Liver (tissue), 9 donors: ENCODE results near the gene RNF157. TPM values are rescaled to one million over a fixed set of nuclear protein-coding genes. Genes with fewer than 3 reads are reported as not detected.
A peak's percentile ranks its signal among the peaks of the same experiment; 100 is the strongest.

Experiments
- DNase-seq: peaks from one replicate; pipeline ENCODE4 v3.0.0-alpha.2; 2017; ENCODE audit warnings: low spot score
- H3K27ac ChIP-seq, 2 donors: one replicate each; pipeline ENCODE4 v1.7.0; 2013; ENCODE audit warnings: inconsistent platforms in 2 of 2, low read length in 2 of 2, control low read depth in 1 of 2, low read depth in 1 of 2, mild to moderate bottlenecking in 1 of 2
- H3K27me3 ChIP-seq, 4 donors: one replicate each; pipeline versions ENCODE4 v1.6.1 to v1.7.0; 2013; ENCODE audit warnings: low read length in 3 of 4, inconsistent platforms in 1 of 4, mild to moderate bottlenecking in 1 of 4, moderate library complexity in 1 of 4; ENCODE audit not compliant: control insufficient read depth in 4 of 4, insufficient read depth in 4 of 4
- H3K36me3 ChIP-seq, 4 donors: one replicate each; pipeline versions ENCODE4 v1.6.1 to v1.7.0; 2013; ENCODE audit warnings: low read length in 3 of 4, mild to moderate bottlenecking in 3 of 4, low read depth in 1 of 4, moderate library complexity in 1 of 4; ENCODE audit not compliant: control insufficient read depth in 4 of 4, insufficient read depth in 3 of 4
- H3K4me1 ChIP-seq, 4 donors: one replicate each; pipeline versions ENCODE4 v1.6.1 to v1.7.0; 2013; ENCODE audit warnings: low read length in 3 of 4, mild to moderate bottlenecking in 3 of 4, moderate library complexity in 1 of 4; ENCODE audit not compliant: control insufficient read depth in 4 of 4, insufficient read depth in 4 of 4
- H3K4me3 ChIP-seq, 3 donors: one replicate each; pipeline versions ENCODE4 v1.6.1 to v1.7.0; 2013; ENCODE audit warnings: low read length in 3 of 3, control low read depth in 1 of 3, low read depth in 1 of 3, mild to moderate bottlenecking in 1 of 3
- H3K9ac ChIP-seq, 2 donors: one replicate each; pipeline ENCODE4 v1.7.0; 2013; ENCODE audit warnings: low read length in 2 of 2, mild to moderate bottlenecking in 2 of 2, moderate library complexity in 2 of 2, control low read depth in 1 of 2, low read depth in 1 of 2
- H3K9me3 ChIP-seq, 4 donors: one replicate each; pipeline versions ENCODE4 v1.6.1 to v1.7.0; 2013; ENCODE audit warnings: low read length in 3 of 4; ENCODE audit not compliant: control insufficient read depth in 4 of 4
- ATF3 ChIP-seq: IDR thresholded peaks from 2 replicates; pipeline ENCODE4 v1.6.1; 2016; ENCODE audit warnings: antibody characterized with exemption
- CTCF ChIP-seq: fragments of 150-350 bp; IDR thresholded peaks from 2 replicates; pipeline ENCODE4 v1.5.1; 2017; ENCODE audit warnings: improper control_type of control experiment, low read depth, low read length; ENCODE audit not compliant: missing input control
- EGR1 ChIP-seq, 2 donors: IDR thresholded peaks; 2 replicates each; pipeline ENCODE4 v1.6.1; 2016 to 2018; ENCODE audit warnings: antibody characterized with exemption in 2 of 2, low read depth in 2 of 2
- FOXA1 ChIP-seq: IDR thresholded peaks from 2 replicates; pipeline ENCODE4 v1.6.1; 2016; ENCODE audit warnings: antibody characterized with exemption
- FOXA2 ChIP-seq: IDR thresholded peaks from 2 replicates; pipeline ENCODE4 v1.6.1; 2016; ENCODE audit warnings: antibody characterized with exemption
- GABPA ChIP-seq, 2 donors: IDR thresholded peaks in 1 of 2; conservative IDR thresholded peaks in 1 of 2; 2 replicates each; pipeline ENCODE4 v1.6.1; 2016; ENCODE audit warnings: antibody characterized with exemption in 2 of 2, mild to moderate bottlenecking in 1 of 2, moderate library complexity in 1 of 2
- HNF4A ChIP-seq, 2 donors: conservative IDR thresholded peaks; 2 replicates each; pipeline ENCODE4 v1.6.1; 2016; ENCODE audit warnings: antibody characterized with exemption in 2 of 2, mild to moderate bottlenecking in 2 of 2
- HNF4G ChIP-seq: IDR thresholded peaks from 2 replicates; pipeline ENCODE4 v1.6.1; 2016; ENCODE audit warnings: antibody characterized with exemption
- JUND ChIP-seq, 2 donors: IDR thresholded peaks; 2 replicates each; pipeline ENCODE4 v1.6.1; 2016; ENCODE audit warnings: antibody characterized with exemption in 2 of 2
- MAX ChIP-seq: IDR thresholded peaks from 2 replicates; pipeline ENCODE4 v1.6.1; 2016; ENCODE audit warnings: antibody characterized with exemption
- NR2F2 ChIP-seq: IDR thresholded peaks from 2 replicates; pipeline ENCODE4 v1.6.1; 2016; ENCODE audit warnings: antibody characterized with exemption
- RAD21 ChIP-seq, 2 donors: IDR thresholded peaks; 2 replicates each; pipeline ENCODE4 v1.6.1; 2016; ENCODE audit warnings: antibody characterized with exemption in 2 of 2, mild to moderate bottlenecking in 2 of 2
- RXRA ChIP-seq, 2 donors: IDR thresholded peaks; 2 replicates each; pipeline ENCODE4 v1.6.1; 2017 to 2018; ENCODE audit warnings: antibody characterized with exemption in 2 of 2, mild to moderate bottlenecking in 1 of 2
- SP1 ChIP-seq: IDR thresholded peaks from 2 replicates; pipeline ENCODE4 v1.6.1; 2018; ENCODE audit warnings: antibody characterized with exemption, mild to moderate bottlenecking
- TAF1 ChIP-seq: conservative IDR thresholded peaks from 2 replicates; pipeline ENCODE4 v1.6.1; 2016; ENCODE audit warnings: antibody characterized with exemption, mild to moderate bottlenecking
- YY1 ChIP-seq: IDR thresholded peaks from 2 replicates; pipeline ENCODE4 v1.6.1; 2016; ENCODE audit warnings: antibody characterized with exemption, mild to moderate bottlenecking
- ZBTB33 ChIP-seq: IDR thresholded peaks from 2 replicates; pipeline ENCODE4 v1.6.1; 2016; ENCODE audit warnings: antibody characterized with exemption
- WGBS: extraction: QIAGEN DNeasy Blood & Tissue Kit; methylation state at CpG from one replicate; pipeline ENCODE4 v1.1.7; 2013; 5-methylcytosine and 5-hydroxymethylcytosine counted together
- polyA plus RNA-seq, 2 donors: library from polyadenylated mRNA; stranded (reverse) in 1 of 2; unstranded in 1 of 2; fragments of 200-250 nt in 1 of 2; fragments of >200 nt in 1 of 2; fragmentation: Nextera tagmentation in 1 of 2; extraction: Ambion mirVana in 1 of 2; gene quantifications; one replicate each; pipeline versions ENCODE4 v1.2.1 to v1.2.3, GENCODE V29; 2013 to 2015
- total RNA-seq, 2 donors: library from RNA; depleted of rRNA; stranded (reverse); fragments of >200 nt; gene quantifications; one replicate each; pipeline ENCODE4 v1.2.3, GENCODE V29; 2014
- donor health status: healthy.
- donor health status: healthy.
- donor health status: healthy.
- donor health status: healthy.
- donor health status: healthy.

RNF157 gene
- total and polyA plus RNA-seq, 4 donors = 0.42 to 2.9 (median 0.66) TPM

GRCh38 chr17:76138234-76138895, 101.9 kb downstream of the RNF157 start:
- Histone ChIP-seq H3K27ac (no peak overlapping the region), H3K9ac (no peak overlapping the region), H3K36me3 (no peaks in the 10 kb centered on the region), H3K4me3 (no peak overlapping the region), H3K9me3 (no peaks in the 10 kb centered on the region), H3K4me1 (peaks cover 2 to 18% (median 9%) of the 10 kb centered on the region in 4 donors), H3K27me3 (peaks cover 0 to 3% (median 1%) of the 10 kb centered on the region in 4 donors)
- TF ChIP-seq JUND (IDR thresholded peaks at IDR 0.05) (no peak), ATF3 (no peak), HNF4G (no peak), HNF4A (conservative IDR thresholded peaks at IDR 0.05) (no peak), ZBTB33 (no peak), NR2F2 (no peak), RXRA (IDR thresholded peaks at IDR 0.05) (no peak), FOXA2 (no peak), RAD21 (IDR thresholded peaks at IDR 0.05) (no peak), EGR1 (IDR thresholded peaks at IDR 0.05; ENCODE audit: low read depth in 2 of 2) (no peak)
- 34% methylated on average over 23 of the region's 23 CpGs for WGBS
- DNase-seq = peak; percentile 69

- peak; percentile 31 for DNase-seq
- TF ChIP-seq MAX = no peak
- no peak for TF ChIP-seq GABPA (IDR thresholded peaks at IDR 0.05 in 1 of 2, conservative IDR thresholded peaks at IDR 0.05 in 1 of 2)
- TF ChIP-seq FOXA2 = no peak
- no peak for TF ChIP-seq YY1
- no peak for TF ChIP-seq TAF1
- no peak for TF ChIP-seq HNF4A (conservative IDR thresholded peaks at IDR 0.05)
- no peak for TF ChIP-seq NR2F2
- no peak for TF ChIP-seq HNF4G
- Histone ChIP-seq H3K36me3 (no peaks in the 10 kb centered on the region), H3K9ac (no peak overlapping the region), H3K4me1 (peaks cover 2 to 18% (median 9%) of the 10 kb centered on the region in 4 donors), H3K27ac (no peak overlapping the region), H3K9me3 (no peaks in the 10 kb centered on the region), H3K4me3 (no peak overlapping the region), H3K27me3 (peaks cover 0 to 3% (median 1%) of the 10 kb centered on the region in 4 donors)
- WGBS = 72% methylated on average over 54 of the region's 54 CpGs
Observed at GRCh38 chr17:76137351-76138233, 102.7 kb downstream of the RNF157 start.

GRCh38 chr17:76137001-76137350, 103.3 kb downstream of the RNF157 start:
- Histone ChIP-seq H3K27ac (no peak overlapping the region), H3K27me3 (peaks cover 0 to 3% (median 1%) of the 10 kb centered on the region in 4 donors), H3K36me3 (no peaks in the 10 kb centered on the region), H3K9ac (no peak overlapping the region), H3K4me3 (no peak overlapping the region), H3K9me3 (no peaks in the 10 kb centered on the region), H3K4me1 (peaks cover 2 to 18% (median 9%) of the 10 kb centered on the region in 4 donors)
- 75% methylated on average over 7 of the region's 7 CpGs for WGBS
- TF ChIP-seq CTCF (no peak), GABPA (IDR thresholded peaks at IDR 0.05 in 1 of 2, conservative IDR thresholded peaks at IDR 0.05 in 1 of 2) (no peak), JUND (IDR thresholded peaks at IDR 0.05) (no peak), SP1 (no peak), RXRA (IDR thresholded peaks at IDR 0.05) (no peak), ATF3 (no peak), MAX (no peak), FOXA1 (no peak), RAD21 (IDR thresholded peaks at IDR 0.05) (no peak)
- peak; percentile 25 for DNase-seq
